ENCODE results near the gene FITM1. TPM values are rescaled to one million over a fixed set of nuclear protein-coding genes. Genes with fewer than 3 reads are reported as not detected.

The FITM1 gene
- total RNA-seq, 4 donors from 2014 or later = 0.61 to 1.3 (median 1.0) TPM; not detected in 1

DNA sequence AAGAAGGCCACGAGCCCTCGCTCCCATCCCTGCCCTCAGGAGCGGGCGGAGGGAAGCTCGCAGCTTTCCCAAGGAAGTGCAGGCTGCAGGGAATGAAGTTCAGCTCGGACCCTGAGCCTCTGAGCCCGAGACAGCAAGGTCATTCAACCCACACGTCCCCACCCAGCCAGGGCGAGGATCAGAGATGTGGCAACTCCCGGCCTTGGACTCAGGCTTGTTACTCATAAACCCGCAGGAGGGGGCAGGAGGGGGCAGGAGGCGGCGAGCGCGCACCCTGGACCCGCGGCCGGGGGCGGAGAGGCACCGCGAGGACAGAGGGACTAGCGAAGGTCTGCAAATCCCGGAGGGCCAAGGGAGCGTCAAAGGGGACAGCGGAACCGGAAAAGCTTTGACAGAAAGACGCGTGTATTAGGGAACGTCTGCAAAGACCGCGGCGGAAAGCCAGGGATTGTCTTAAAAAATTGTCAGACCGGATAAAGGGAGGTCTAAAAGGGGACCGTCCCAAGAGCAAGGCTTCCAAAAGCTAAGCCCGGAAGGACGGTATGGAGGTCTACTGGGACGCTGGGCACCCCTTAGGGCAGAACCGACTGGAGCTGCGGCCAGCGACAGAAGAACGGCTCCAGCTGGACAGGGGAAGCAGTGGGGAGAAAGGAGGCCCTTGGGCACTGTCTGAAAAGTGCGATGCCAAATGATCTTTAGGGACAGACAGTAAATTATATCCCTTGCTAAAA, 16.5 kb upstream of the FITM1 start:
- WGBS, 2 donors = 0% methylated on average over 38 to 42 of the region's 42 CpGs
- no peak for TF ChIP-seq POLR2A (IDR thresholded peaks at IDR 0.05)
- TF ChIP-seq CTCF (IDR thresholded peaks at IDR 0.05) = peak in 1 of 3 donors; percentile 11
- H3K4me3 ChIP-seq (ENCODE audit: low read depth, poor library complexity, severe bottlenecking) = peak overlapping the region; percentile 66
- peak; percentile 87 to 97 for DNase-seq (ENCODE audit: low spot score in 2 of 2)
- intact Hi-C loops (cut with DNase I; ENCODE audit: low total_unique reads) = loop anchor here (2.0 kb wide), 1 partner anchor 27 kb away; the partner anchor contains the start of gene EMC9

DNA sequence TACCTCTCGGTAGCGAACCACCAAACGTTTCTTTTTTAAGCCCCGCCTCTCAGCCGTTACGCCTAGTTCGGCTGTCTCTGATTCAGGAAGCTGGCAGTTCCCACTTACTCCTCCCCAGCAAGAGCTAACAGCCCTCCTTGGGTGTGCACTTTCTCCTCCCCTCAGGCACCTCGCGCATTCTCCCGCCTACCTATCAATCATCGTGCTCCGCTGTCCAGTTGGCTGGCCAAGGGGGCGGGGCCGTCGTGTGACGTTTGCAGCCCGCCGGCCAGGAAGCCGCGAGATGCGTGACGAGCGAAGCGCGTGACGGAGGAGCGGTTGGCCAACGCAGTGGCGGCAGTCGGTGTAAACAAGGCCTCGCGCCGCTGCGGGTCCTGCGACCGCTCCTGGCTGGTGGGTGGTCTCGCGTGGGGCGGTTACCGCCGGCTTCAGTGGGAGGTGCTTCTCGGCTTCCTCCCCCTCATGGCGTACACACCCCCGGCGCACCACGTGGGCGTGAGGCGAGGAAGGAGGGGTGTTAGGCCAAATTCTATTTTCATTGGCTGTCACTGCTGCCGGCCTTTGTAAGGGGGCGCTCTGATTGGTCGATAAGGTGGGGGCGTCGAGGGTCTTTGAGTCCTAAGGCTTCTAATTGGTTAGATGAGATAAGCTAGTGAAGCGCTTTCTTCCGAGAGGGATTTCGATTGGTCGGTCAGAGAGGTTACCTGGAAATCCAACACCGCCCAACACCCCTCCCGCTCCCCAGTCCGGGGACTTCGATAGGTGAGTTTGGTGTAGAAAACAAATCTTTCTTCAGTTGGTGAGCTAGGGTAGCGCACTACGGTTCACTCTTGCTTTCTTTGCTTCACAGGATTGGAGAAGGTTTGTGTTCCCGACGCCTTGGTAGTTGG, 15.7 kb upstream of the FITM1 start, which contains the start of the genes DCAF11 and NRL:
Gene DCAF11 (plus strand): TSS at position 246 of the 890 bp plus-strand sequence. CDS start 818 bp downstream, outside the sequence.
Gene NRL (minus strand): TSS at position 418 of the 890 bp plus-strand sequence. CDS start 32,101 bp downstream, outside the sequence.
- intact Hi-C loops (cut with DNase I; ENCODE audit: low total_unique reads) = no loop called here
- no peak for TF ChIP-seq POLR2A (IDR thresholded peaks at IDR 0.05)
- peak in 1 of 3 donors; percentile 90 for TF ChIP-seq CTCF (IDR thresholded peaks at IDR 0.05)
- WGBS, 2 donors = 0 to 1% methylated on average over 44 to 64 of the region's 65 CpGs
- peak within 1 kb of the TSS; percentile 66 for H3K4me3 ChIP-seq (ENCODE audit: low read depth, poor library complexity, severe bottlenecking)
- DNase-seq (ENCODE audit: low spot score in 2 of 2) = peak; percentile 99 to 100

DNA sequence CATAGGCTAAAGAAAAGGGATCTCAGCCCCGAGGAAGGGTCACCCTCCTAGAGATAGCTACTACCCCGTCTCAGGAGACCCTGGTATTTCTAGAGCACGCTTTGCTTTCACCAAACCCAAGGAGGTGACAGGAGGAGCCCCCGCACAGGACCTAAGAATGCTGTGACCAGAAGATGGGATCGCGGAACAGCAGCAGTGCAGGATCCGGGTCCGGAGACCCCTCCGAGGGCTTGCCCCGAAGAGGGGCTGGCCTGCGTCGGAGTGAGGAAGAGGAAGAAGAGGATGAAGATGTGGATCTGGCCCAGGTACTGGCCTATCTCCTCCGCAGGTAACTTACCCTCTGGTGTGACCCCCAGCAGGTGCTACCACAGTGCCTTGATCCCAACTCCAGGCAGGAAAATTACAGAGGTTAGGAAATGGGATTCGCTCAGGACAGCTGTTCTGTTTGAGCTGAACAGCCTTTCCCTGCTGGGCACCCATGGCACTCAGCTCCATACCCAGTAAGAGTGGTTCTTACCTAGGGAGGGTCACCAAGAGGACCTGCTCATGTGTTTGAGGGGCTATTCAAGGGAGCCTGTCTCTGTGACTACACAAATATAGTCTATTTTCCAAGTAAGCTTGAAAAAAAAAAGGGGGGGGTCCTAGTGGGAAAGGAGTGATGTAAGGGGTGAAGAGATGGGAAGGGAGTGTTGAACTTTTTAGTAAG, 14.9 kb upstream of the FITM1 start:
- H3K4me3 ChIP-seq (ENCODE audit: low read depth, poor library complexity, severe bottlenecking) = peak overlapping the region; percentile 47
- intact Hi-C loops (cut with DNase I; ENCODE audit: low total_unique reads) = no loop called here
- DNase-seq (ENCODE audit: low spot score in 2 of 2) = no peak
- TF ChIP-seq CTCF (IDR thresholded peaks at IDR 0.05) = no peak
- no peak for TF ChIP-seq POLR2A (IDR thresholded peaks at IDR 0.05)
- 2 to 4% methylated on average over 14 of the region's 14 CpGs for WGBS, 2 donors

GRCh38 chr14:24116128-24116814, 14.2 kb upstream of the FITM1 start:
- intact Hi-C loops (cut with DNase I; ENCODE audit: low total_unique reads) = no loop called here
- H3K4me3 ChIP-seq (ENCODE audit: low read depth, poor library complexity, severe bottlenecking) = no peak overlapping the region
- 81% methylated on average over 6 of the region's 6 CpGs for WGBS, 2 donors
- TF ChIP-seq POLR2A (IDR thresholded peaks at IDR 0.05) = no peak
- no peak for TF ChIP-seq CTCF (IDR thresholded peaks at IDR 0.05)
- DNase-seq (ENCODE audit: low spot score in 2 of 2) = no peak

- intact Hi-C loops (cut with DNase I; ENCODE audit: low total_unique reads) = no loop called here
- WGBS, 2 donors = 86 to 91% methylated on average over 6 of the region's 6 CpGs
- no peak overlapping the region for H3K4me3 ChIP-seq (ENCODE audit: low read depth, poor library complexity, severe bottlenecking)
- no peak for DNase-seq (ENCODE audit: low spot score in 2 of 2)
- TF ChIP-seq CTCF (IDR thresholded peaks at IDR 0.05) = no peak
- no peak for TF ChIP-seq POLR2A (IDR thresholded peaks at IDR 0.05)
Measured at GRCh38 chr14:24117179-24117578, 13.3 kb upstream of the FITM1 start.
